Measurements from ENCODE around the gene RAPGEF2.

DNA sequence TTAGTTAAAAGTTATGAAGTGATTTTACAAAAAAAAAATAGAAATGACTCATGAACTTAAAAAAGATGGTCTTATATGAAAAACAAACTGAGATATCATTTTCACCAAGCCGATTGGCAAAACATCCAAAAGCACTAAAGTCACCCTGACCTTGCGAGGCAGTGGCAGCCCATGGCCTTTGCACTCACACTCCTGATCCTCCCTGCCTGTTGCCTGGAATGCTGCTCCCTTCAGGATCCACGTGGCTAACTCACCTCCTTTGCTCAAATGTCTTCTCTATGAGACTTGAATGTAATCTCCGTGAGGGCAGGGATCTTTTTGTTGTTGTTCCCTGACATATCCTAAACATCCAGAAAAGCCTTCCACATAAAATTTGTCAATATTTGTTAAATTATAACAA lies 106.4 kb downstream of the RAPGEF2 start:
- TF ChIP-seq, protein P1, sequence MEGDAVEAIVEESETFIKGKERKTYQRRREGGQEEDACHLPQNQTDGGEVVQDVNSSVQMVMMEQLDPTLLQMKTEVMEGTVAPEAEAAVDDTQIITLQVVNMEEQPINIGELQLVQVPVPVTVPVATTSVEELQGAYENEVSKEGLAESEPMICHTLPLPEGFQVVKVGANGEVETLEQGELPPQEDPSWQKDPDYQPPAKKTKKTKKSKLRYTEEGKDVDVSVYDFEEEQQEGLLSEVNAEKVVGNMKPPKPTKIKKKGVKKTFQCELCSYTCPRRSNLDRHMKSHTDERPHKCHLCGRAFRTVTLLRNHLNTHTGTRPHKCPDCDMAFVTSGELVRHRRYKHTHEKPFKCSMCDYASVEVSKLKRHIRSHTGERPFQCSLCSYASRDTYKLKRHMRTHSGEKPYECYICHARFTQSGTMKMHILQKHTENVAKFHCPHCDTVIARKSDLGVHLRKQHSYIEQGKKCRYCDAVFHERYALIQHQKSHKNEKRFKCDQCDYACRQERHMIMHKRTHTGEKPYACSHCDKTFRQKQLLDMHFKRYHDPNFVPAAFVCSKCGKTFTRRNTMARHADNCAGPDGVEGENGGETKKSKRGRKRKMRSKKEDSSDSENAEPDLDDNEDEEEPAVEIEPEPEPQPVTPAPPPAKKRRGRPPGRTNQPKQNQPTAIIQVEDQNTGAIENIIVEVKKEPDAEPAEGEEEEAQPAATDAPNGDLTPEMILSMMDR (IDR thresholded peaks at IDR 0.05), result no peak
- TF ChIP-seq POLR2A (IDR thresholded peaks at IDR 0.05), result no peak

Data from thyroid gland (tissue), 4 donors.